ENCODE data around the gene ADARB2. TPM values are rescaled to one million over a fixed set of nuclear protein-coding genes. Genes with fewer than 3 reads are reported as not detected.

The ADARB2 gene
- total RNA-seq, 1 donor from 2014 or later: 0.80 TPM

DNA sequence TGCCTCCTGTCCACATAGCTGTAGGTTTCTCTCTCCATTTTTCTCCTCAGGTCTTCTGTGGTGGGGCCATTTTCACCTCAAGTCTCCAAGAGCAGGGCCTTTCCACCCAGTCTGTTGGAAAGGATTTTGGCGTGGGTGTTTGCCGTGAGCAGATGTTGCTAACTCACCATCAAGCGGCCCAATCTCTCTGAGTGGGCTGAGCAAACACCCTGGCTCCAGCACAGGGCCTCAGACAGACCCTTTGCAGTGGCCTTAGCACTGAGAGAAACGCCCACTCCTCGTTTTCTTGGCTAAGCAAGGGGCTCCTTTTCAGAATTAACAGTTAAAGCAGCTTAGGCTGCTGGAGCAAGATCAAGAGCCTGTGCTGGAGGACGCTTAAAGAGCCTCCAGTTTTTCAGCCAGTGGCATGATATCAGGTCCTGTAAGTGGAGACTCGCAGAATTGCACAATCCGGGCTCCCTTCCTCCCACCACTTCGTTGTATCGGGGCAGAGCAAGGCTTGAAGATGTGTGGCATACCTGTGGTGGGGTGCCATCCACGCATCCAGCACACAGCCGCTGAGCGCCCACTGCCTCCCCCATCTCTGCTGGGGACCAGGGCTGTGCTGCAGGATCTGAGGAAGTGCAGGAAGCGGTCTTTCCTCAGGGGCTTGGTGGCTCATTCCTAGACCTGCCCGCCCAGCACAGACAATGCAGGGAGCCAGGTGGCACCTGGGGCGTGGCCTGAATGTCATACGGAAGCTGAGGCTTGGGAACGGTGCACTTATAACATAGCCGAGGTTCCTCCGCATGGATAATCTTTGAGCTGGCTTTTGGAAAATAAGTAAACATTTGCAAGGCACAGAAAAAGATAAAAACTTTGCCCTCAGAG, 142.7 kb downstream of the ADARB2 start:
- Histone ChIP-seq H3K27ac (no peak overlapping the region), H3K36me3 (no peaks in the 10 kb centered on the region), H3K9me3 (no peaks in the 10 kb centered on the region), H3K4me3 (no peak overlapping the region), H3K4me1 (no peaks in the 10 kb centered on the region), H3K27me3 (ENCODE audit: low read depth) (no peaks in the 10 kb centered on the region)
- intact Hi-C loops (cut with DNase I): no loop called here
- ATAC-seq (no peak), DNase-seq (no peak)
- TF ChIP-seq CTCF (IDR thresholded peaks at IDR 0.05): no peak

DNA sequence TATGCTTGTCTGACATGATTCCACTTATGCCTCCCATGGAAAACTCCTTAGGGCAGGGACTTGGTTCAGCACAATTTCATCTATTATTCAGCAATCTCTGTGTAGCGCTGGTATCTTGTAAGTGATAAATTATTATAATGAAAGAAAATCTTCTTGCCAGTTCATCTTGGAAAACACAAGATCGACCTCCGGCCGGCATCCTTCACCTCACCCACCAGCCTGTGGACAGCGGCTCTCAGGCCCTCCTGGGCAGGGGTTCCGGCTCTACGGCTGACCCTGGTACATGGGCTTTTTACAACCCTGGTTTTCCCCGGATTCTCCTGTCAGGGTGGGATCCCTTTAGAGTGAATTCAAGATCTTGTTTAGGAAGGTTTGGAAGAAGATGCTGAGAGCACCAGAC, 145.6 kb downstream of the ADARB2 start:
- Histone ChIP-seq H3K4me3 (no peak overlapping the region), H3K9me3 (no peaks in the 10 kb centered on the region), H3K4me1 (no peaks in the 10 kb centered on the region), H3K27me3 (ENCODE audit: low read depth) (no peaks in the 10 kb centered on the region), H3K36me3 (no peaks in the 10 kb centered on the region), H3K27ac (no peak overlapping the region)
- intact Hi-C loops (cut with DNase I): no loop called here
- no peak for TF ChIP-seq CTCF (IDR thresholded peaks at IDR 0.05)
- no peak for DNase-seq
- ATAC-seq: no peak

DNA sequence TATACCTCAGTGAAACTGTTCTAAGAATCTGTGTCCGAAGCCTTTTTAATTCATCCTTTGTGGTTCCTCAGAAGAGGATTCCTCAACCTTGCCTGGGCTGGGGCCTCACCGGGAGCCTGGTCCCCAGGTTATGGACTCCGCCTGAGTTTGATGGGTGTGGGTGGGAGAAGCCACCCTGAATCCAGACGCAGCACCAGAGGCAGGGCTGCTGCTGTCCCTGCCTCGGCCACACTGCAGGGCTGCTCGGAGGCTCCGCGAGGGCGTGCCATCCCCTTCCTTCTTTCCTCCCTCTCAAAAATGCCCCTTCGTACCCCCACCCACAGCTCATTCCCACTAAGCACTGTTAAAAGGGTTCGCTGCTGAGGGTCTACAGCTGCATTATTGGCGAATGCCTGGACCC, 146.3 kb downstream of the ADARB2 start:
- intact Hi-C loops (cut with DNase I): no loop called here
- no peaks in the 10 kb centered on the region for H3K27me3 ChIP-seq (ENCODE audit: low read depth)
- H3K36me3 ChIP-seq: no peaks in the 10 kb centered on the region
- H3K4me1 ChIP-seq: no peaks in the 10 kb centered on the region
- H3K27ac ChIP-seq: no peak overlapping the region
- no peak for TF ChIP-seq CTCF (IDR thresholded peaks at IDR 0.05)
- no peak for ATAC-seq
- no peaks in the 10 kb centered on the region for H3K9me3 ChIP-seq
- no peak overlapping the region for H3K4me3 ChIP-seq
- DNase-seq: no peak

- no peaks in the 10 kb centered on the region for H3K27me3 ChIP-seq (ENCODE audit: low read depth)
- no peaks in the 10 kb centered on the region for H3K4me1 ChIP-seq
- H3K36me3 ChIP-seq: no peaks in the 10 kb centered on the region
- ATAC-seq: peak in 1 of 2 donors; percentile 34
- intact Hi-C loops (cut with DNase I): no loop called here
- H3K9me3 ChIP-seq: no peaks in the 10 kb centered on the region
- DNase-seq: no peak
- H3K27ac ChIP-seq: no peak overlapping the region
- no peak overlapping the region for H3K4me3 ChIP-seq
- no peak for TF ChIP-seq CTCF (IDR thresholded peaks at IDR 0.05)
Measured at GRCh38 chr10:1589257-1589656, 148.1 kb downstream of the ADARB2 start.

- H3K27ac ChIP-seq: no peak overlapping the region
- intact Hi-C loops (cut with DNase I): no loop called here
- ATAC-seq: no peak
- H3K36me3 ChIP-seq: no peaks in the 10 kb centered on the region
- no peaks in the 10 kb centered on the region for H3K4me1 ChIP-seq
- no peak for TF ChIP-seq CTCF (IDR thresholded peaks at IDR 0.05)
- no peak for DNase-seq
- H3K9me3 ChIP-seq: no peaks in the 10 kb centered on the region
- no peak overlapping the region for H3K4me3 ChIP-seq
- H3K27me3 ChIP-seq (ENCODE audit: low read depth): no peaks in the 10 kb centered on the region
Measured at GRCh38 chr10:1582739-1583138, 154.6 kb downstream of the ADARB2 start.
